Measurements from ENCODE around the gene ZMYM4.

ZMYM4 gene

DNA sequence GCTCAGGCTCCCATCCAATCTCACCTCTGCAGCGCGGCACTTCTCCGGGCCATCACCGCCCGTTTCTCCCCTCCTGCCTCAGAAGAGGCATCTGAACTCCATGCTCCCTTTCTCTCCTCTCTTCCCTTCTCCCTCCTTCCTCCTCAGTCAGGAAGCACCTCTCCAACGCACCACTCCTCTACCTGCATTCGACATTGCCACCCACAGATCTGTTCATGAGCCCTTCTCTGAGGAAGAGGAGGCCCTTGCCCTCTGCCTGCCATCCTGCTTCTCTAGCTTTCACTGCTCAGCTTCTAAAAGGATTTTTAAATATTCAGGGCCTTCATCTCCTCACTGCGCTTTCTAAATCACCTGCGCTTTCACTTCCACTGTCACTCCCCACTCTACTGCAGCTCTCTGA lies 168.7 kb downstream of the ZMYM4 start:
- no peak for DNase-seq (ENCODE audit: low read depth)
- TF ChIP-seq, protein P1, sequence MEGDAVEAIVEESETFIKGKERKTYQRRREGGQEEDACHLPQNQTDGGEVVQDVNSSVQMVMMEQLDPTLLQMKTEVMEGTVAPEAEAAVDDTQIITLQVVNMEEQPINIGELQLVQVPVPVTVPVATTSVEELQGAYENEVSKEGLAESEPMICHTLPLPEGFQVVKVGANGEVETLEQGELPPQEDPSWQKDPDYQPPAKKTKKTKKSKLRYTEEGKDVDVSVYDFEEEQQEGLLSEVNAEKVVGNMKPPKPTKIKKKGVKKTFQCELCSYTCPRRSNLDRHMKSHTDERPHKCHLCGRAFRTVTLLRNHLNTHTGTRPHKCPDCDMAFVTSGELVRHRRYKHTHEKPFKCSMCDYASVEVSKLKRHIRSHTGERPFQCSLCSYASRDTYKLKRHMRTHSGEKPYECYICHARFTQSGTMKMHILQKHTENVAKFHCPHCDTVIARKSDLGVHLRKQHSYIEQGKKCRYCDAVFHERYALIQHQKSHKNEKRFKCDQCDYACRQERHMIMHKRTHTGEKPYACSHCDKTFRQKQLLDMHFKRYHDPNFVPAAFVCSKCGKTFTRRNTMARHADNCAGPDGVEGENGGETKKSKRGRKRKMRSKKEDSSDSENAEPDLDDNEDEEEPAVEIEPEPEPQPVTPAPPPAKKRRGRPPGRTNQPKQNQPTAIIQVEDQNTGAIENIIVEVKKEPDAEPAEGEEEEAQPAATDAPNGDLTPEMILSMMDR (conservative IDR thresholded peaks at IDR 0.05; ENCODE audit: low read length): no peak
- H3K4me3 ChIP-seq (ENCODE audit: low read length): no peak overlapping the region

GRCh38 chr1:35439626-35440025 lies 171.1 kb downstream of the ZMYM4 start:
- TF ChIP-seq, protein P1 (conservative IDR thresholded peaks at IDR 0.05; ENCODE audit: low read length): no peak
- no peak overlapping the region for H3K4me3 ChIP-seq (ENCODE audit: low read length)
- DNase-seq (ENCODE audit: low read depth): no peak

DNA sequence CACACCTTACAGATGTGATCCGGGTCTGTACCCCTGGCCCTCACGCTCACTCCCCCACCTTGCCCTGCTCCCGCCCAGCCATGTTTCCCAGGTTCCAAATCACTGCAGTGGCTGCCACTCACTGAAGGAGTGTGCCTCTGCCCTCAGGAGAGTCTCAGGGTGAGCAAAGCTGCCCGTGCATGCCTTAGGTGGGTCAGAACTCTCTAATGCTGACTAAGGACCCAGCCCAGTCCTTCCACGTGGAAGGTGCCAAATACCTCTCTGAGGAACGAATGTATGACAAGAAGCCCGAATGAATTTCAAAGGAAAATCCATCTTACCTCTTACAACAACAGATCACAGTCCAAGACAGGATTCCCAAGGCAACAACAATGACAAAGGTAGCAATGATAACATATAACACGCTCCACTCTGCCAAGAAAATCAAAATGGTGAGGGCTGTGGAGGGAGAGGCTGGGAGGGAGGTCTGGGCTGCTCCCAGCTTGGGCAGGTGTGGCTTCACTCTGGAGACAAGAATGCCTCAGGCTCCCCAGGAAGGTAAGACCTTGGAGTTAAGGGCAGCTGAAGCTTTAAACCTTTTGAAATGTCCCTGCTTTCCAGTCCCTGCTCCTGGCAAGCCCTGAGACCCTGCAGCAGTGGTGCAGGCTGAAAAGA lies 173.5 kb downstream of the ZMYM4 start:
- DNase-seq (ENCODE audit: low read depth): no peak
- TF ChIP-seq, protein P1 (conservative IDR thresholded peaks at IDR 0.05; ENCODE audit: low read length): no peak
- H3K4me3 ChIP-seq (ENCODE audit: low read length): no peak overlapping the region

GRCh38 chr1:35442734-35443133 lies 174.2 kb downstream of the ZMYM4 start:
- H3K4me3 ChIP-seq (ENCODE audit: low read length): no peak overlapping the region
- TF ChIP-seq, protein P1 (conservative IDR thresholded peaks at IDR 0.05; ENCODE audit: low read length): no peak
- DNase-seq (ENCODE audit: low read depth): no peak

- TF ChIP-seq, protein P1 (conservative IDR thresholded peaks at IDR 0.05; ENCODE audit: low read length): peak; percentile 10; the same call in 1 of the 2 replicates
- DNase-seq (ENCODE audit: low read depth): peak; percentile 5
- H3K4me3 ChIP-seq (ENCODE audit: low read length): no peak overlapping the region
Observed at GRCh38 chr1:35443768-35444518, 175.4 kb downstream of the ZMYM4 start.

GRCh38 chr1:35444519-35444774 lies 175.9 kb downstream of the ZMYM4 start:
- TF ChIP-seq, protein P1 (conservative IDR thresholded peaks at IDR 0.05; ENCODE audit: low read length): no peak
- no peak overlapping the region for H3K4me3 ChIP-seq (ENCODE audit: low read length)
- DNase-seq (ENCODE audit: low read depth): no peak

- peak; percentile 35 for DNase-seq (ENCODE audit: low read depth)
- TF ChIP-seq, protein P1 (conservative IDR thresholded peaks at IDR 0.05; ENCODE audit: low read length): no peak
- no peak overlapping the region for H3K4me3 ChIP-seq (ENCODE audit: low read length)
Observed at GRCh38 chr1:35447278-35447677, 178.8 kb downstream of the ZMYM4 start.
